HEK293T (cell line): ENCODE results near the gene RPTOR.

Experiments used
- CTCF ChIA-PET: fragments of 350-600 bp; formaldehyde crosslinking; extraction: SDS; loops from one replicate; lab custom pipeline; 2021; ENCODE audit warnings: antibody characterized with exemption, inconsistent platforms; lab: Yijun Ruan, JAX
- POLR2A ChIA-PET: fragments of 350-600 bp; formaldehyde crosslinking; extraction: SDS; loops from one replicate; lab custom pipeline; 2020; ENCODE audit warnings: antibody characterized with exemption, inconsistent platforms; lab: Yijun Ruan, JAX
- DNase-seq: peaks from one replicate; pipeline ENCODE4 v3.0.0; 2012; ENCODE audit warnings: mixed read lengths; ENCODE audit errors: extremely low spot score
- ARNT ChIP-seq: fragments of 450-650 bp; IDR thresholded peaks from 2 replicates; pipeline ENCODE4 v1.6.1; 2017; ENCODE audit warnings: mild to moderate bottlenecking
- BHLHE40 ChIP-seq: fragments of 450-650 bp; IDR thresholded peaks from 2 replicates; pipeline ENCODE4 v1.6.1; 2016; ENCODE audit warnings: mild to moderate bottlenecking, moderate library complexity, borderline replicate concordance
- CTBP1 ChIP-seq: fragments of 450-650 bp; IDR thresholded peaks from 2 replicates; pipeline ENCODE4 v1.6.1; 2016; ENCODE audit warnings: borderline replicate concordance
- ELF4 ChIP-seq: fragments of 450-650 bp; IDR thresholded peaks from 2 replicates; pipeline ENCODE4 v1.6.1; 2017; ENCODE audit warnings: antibody characterized with exemption
- FOXA1 ChIP-seq: fragments of 450-650 bp; IDR thresholded peaks from 2 replicates; pipeline ENCODE4 v1.6.1; 2016; ENCODE audit warnings: mild to moderate bottlenecking
- FOXK2 ChIP-seq: fragments of 450-650 bp; IDR thresholded peaks from 2 replicates; pipeline ENCODE4 v1.6.1; 2016; ENCODE audit warnings: mild to moderate bottlenecking
- FOXM1 ChIP-seq: fragments of 450-650 bp; IDR thresholded peaks from 2 replicates; pipeline ENCODE4 v1.6.1; 2017; ENCODE audit warnings: mild to moderate bottlenecking, borderline replicate concordance
- HDGF ChIP-seq: fragments of 450-650 bp; IDR thresholded peaks from 2 replicates; pipeline ENCODE4 v1.6.1; 2017; ENCODE audit warnings: antibody characterized with exemption, borderline replicate concordance
- L3MBTL2 ChIP-seq: fragments of 450-650 bp; conservative IDR thresholded peaks from 2 replicates; pipeline ENCODE4 v1.6.1; 2016; ENCODE audit warnings: mild to moderate bottlenecking
- LEF1 ChIP-seq: fragments of 450-650 bp; IDR thresholded peaks from 2 replicates; pipeline ENCODE4 v1.6.1; 2017; ENCODE audit warnings: mild to moderate bottlenecking, borderline replicate concordance
- NFRKB ChIP-seq: fragments of 450-650 bp; IDR thresholded peaks from 2 replicates; pipeline ENCODE4 v1.6.1; 2016; ENCODE audit warnings: mild to moderate bottlenecking, moderate library complexity
- SP1 ChIP-seq: fragments of 450-650 bp; IDR thresholded peaks from 2 replicates; pipeline ENCODE4 v1.6.1; 2017
- SUZ12 ChIP-seq: fragments of 450-650 bp; IDR thresholded peaks from 2 replicates; pipeline ENCODE4 v1.6.1; 2016; ENCODE audit warnings: mild to moderate bottlenecking
- TARDBP ChIP-seq: fragments of 450-650 bp; IDR thresholded peaks from 2 replicates; pipeline ENCODE4 v1.6.1; 2016
- ZNF384 ChIP-seq: fragments of 450-650 bp; IDR thresholded peaks from 2 replicates; pipeline ENCODE4 v1.6.1; 2016
- TF ChIP-seq, protein P1 (sequence below): fragments of 450-650 bp; IDR thresholded peaks from 2 replicates; pipeline ENCODE4 v1.6.1; 2016

Gene RPTOR

DNA sequence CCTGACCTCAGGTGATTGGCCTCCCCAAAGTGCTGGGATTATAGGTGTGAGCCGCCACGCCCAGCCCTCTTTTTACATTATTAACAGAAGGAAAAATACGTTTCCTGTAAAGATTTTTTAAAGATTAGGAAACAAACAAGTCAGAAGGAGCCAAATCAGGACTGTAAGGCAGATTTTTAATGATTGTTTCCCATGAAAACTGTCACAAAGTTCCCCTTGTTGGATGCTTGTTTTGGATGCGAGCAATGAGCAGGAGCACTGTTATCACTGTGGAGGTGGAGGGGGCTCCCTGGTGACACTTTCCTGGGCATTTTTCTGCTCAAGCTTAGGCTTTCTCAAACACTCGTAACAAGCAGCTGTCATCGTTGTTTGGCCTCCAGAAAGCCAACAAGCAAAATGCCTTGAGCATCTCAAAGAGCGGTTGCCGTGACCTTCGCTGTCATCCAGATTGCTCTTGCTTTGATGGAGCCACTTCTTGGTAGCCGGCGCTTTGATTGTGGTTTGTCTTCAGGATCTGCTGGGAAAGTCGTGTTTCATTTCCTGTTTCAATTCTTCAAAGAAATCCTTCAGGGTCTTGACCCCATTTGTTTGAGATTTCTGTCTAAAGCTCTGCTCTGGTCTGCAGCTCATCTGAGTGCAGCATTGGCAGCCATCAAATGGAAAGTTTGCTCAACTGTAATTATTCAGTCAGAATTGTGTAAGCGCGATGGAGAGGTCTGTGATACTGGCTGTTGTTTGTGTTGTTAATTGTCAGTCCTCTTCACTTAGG is 128.7 kb downstream of the RPTOR start:
- CTCF ChIA-PET = no interaction called here
- POLR2A ChIA-PET = no interaction called here
- TF ChIP-seq FOXK2 = no peak
- TF ChIP-seq CTBP1 = no peak
- no peak for TF ChIP-seq NFRKB
- DNase-seq = no peak

DNA sequence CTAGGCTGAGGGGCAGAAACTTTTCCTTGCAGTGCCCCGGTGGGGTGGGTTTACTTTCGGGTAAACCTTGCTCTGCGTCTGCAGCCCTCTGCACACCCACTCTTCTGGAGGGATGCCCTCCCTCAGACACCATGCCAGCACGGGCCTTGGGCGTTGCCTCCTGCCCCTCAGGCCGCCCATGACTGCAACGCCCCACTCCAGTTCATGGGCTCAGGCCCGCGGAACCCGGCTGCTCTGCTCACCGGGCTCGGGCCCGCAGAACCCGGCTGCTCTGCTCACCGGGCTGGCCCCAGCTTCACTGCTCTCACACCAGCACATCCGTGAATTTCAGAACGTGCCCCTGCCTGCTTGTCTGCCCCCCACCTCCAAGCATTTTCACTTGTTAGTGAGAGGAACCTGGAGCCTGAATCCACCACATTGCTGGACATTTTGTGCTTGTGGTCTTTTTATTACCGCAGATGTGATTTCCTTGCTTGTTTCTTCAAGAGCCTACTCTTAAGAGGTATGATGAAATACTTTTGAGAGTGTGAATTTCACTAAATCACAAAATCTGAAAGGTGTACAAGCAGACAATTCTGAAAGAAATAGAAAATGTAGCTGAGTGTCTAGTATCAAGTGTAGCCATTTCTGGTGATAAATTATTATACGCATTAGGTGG is 130.9 kb downstream of the RPTOR start:
- ChIA-PET POLR2A (no interaction called here), CTCF (no interaction called here)
- TF ChIP-seq L3MBTL2 = no peak
- no peak for TF ChIP-seq ARNT
- TF ChIP-seq SUZ12 = no peak
- TF ChIP-seq FOXM1 = no peak
- TF ChIP-seq ELF4 = no peak
- TF ChIP-seq LEF1 = no peak
- no peak for TF ChIP-seq ZNF384
- TF ChIP-seq TARDBP = no peak
- TF ChIP-seq, protein P1, sequence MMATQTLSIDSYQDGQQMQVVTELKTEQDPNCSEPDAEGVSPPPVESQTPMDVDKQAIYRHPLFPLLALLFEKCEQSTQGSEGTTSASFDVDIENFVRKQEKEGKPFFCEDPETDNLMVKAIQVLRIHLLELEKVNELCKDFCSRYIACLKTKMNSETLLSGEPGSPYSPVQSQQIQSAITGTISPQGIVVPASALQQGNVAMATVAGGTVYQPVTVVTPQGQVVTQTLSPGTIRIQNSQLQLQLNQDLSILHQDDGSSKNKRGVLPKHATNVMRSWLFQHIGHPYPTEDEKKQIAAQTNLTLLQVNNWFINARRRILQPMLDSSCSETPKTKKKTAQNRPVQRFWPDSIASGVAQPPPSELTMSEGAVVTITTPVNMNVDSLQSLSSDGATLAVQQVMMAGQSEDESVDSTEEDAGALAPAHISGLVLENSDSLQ = no peak
- TF ChIP-seq FOXA1 = no peak
- no peak for TF ChIP-seq NFRKB
- no peak for TF ChIP-seq SP1
- DNase-seq = no peak

DNA sequence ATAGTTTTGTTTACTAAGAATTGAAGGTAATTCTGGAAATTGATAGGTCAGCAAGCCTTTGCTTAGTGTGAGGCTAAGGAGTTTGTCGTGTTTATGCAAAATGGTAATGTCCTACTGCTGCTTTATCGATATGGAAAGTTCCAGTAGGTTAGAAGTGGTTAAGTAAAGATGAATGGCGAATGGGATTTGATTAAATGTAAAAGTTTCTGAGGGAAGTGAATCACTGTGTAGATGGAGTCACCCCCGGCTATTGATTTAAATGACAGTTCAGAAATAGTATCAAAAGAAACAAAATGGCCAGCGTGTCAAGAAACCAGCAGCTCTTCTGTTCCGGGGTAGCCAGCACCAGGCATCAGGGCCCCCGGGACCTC is 131.4 kb downstream of the RPTOR start:
- DNase-seq = no peak
- ChIA-PET CTCF (no interaction called here), POLR2A (no interaction called here)
- TF ChIP-seq FOXK2 = no peak
- no peak for TF ChIP-seq SP1

DNA sequence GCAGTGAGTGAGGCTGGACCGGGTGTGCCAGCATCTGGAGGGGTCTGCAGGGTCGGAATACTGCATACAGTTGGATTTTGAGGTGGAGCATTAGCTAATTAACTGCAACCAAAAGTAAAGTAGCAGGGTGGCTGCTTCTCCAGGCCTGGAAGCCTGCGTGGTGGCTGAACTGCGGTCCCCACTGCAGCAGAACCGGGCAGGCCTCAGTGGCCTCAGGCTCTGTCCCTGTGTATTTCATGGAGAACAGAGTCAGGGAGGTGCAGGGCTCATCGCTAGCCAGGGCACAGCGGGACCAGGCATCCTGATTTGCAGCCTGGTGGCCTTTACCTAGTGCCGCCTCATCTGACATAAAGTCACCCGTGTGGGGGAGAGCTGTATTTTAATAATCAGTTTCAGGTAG is 131.9 kb downstream of the RPTOR start:
- CTCF ChIA-PET = interaction anchor here (0.8 to 0.9 kb wide), 2 partner anchors 14 to 116 kb away, joined by 3 read pairs; no protein-coding TSS in a partner anchor
- no peak for DNase-seq
- TF ChIP-seq SP1 (no peak), HDGF (no peak), NFRKB (no peak)
- TF ChIP-seq, protein P1 = no peak
- POLR2A ChIA-PET = no interaction called here

DNA sequence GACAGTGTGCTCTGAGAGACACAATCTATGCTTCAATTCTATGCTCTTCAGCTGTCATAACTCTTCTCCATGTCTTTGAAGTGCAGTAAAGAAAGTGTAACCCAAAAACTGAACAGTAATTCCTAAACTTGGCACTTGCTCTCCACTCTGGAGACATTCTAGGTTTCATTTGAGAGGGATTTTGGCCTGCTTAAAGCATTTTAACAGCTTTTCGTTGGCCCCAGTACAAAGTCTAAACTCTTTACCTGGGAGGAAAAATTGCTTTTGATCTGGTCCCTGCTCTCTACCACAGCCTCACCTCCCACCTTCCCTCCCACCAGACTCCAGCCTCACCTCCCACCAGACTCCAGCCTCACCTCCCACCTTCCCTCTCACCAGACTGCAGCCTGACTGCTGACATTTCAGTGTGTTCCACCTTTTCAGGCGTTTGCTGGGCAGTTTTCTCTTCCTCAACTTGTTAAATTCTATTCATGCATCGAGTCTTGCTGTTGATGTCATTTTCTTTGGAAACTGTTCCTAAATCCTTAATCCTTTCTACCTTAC is 132.6 kb downstream of the RPTOR start:
- ChIA-PET CTCF (interaction anchor here (0.8 to 0.9 kb wide), 2 partner anchors 13 to 115 kb away, joined by 3 read pairs; no protein-coding TSS in a partner anchor), POLR2A (no interaction called here)
- no peak for TF ChIP-seq ZNF384
- no peak for DNase-seq

DNA sequence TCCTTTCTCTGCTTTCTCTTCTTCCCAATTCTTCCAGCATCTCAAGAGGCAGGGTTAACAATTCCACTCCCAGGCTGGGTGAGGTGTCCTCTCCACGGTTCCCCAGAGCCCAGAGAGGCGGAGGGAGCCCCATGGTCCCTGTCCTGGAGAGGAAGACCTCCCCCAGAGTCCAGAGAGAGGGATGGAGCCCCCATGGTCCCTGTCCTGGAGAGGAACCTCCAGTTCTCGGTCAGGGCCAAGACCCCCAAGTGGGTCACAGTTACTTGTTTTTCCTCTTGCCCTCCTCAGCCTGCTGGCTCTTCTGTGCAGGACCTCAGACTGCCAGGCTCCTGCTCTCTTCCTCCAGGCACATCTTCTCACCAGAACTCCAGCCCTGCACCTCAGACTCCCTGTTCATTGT is 135.2 kb downstream of the RPTOR start:
- TF ChIP-seq ARNT (no peak), BHLHE40 (no peak), ELF4 (no peak), FOXK2 (no peak), FOXA1 (no peak), HDGF (no peak), TARDBP (no peak)
- TF ChIP-seq, protein P1 = no peak
- POLR2A ChIA-PET = interaction anchor here (1.2 kb wide), 1 partner anchor 177 kb away, joined by 3 read pairs; no protein-coding TSS in a partner anchor
- no peak for DNase-seq
- CTCF ChIA-PET = no interaction called here

DNA sequence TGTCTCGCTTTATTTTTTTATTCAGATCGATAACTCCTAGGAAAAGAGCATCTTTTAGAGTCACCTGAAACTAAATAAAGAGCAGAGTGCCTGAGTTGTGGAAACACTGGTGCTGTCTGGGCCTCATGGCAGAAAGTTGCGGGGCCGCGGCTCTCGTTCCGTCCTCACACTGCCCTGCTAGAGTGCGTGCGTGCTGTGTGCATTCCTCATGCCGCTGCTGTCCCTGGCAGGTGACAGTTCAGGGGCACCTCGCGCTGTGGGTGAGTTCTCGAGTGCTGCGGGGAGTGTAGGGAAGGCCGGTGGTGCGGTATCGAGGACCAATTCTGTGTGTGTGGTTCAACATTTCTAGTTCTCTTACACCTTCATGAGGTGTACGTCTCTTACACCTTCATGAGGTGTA is 136.6 kb downstream of the RPTOR start:
- ChIA-PET CTCF (no interaction called here), POLR2A (no interaction called here)
- TF ChIP-seq FOXM1 = no peak
- no peak for TF ChIP-seq ELF4
- no peak for TF ChIP-seq CTBP1
- TF ChIP-seq NFRKB = no peak
- TF ChIP-seq BHLHE40 = no peak
- no peak for TF ChIP-seq FOXK2
- no peak for TF ChIP-seq FOXA1
- TF ChIP-seq L3MBTL2 = no peak
- TF ChIP-seq, protein P1 = no peak
- no peak for TF ChIP-seq ARNT
- TF ChIP-seq SP1 = no peak
- no peak for TF ChIP-seq TARDBP
- TF ChIP-seq ZNF384 = no peak
- no peak for TF ChIP-seq HDGF
- TF ChIP-seq SUZ12 = no peak
- TF ChIP-seq LEF1 = no peak
- DNase-seq = no peak
